Measurements from ENCODE around the gene HMX3. TPM values are rescaled to one million over a fixed set of nuclear protein-coding genes. Genes with fewer than 3 reads are reported as not detected.

Gene HMX3
- total and polyA plus RNA-seq, 2 of the 8 experiments (the other 6 are each of a cell fraction or from before 2014, with no cell fraction given): 0.05 TPM; not detected in 1

GRCh38 chr10:123154092-123154710 is 18.4 kb downstream of the HMX3 start, which contains the start of gene BUB3 (continued):
- TF ChIP-seq POLR2A (IDR thresholded peaks at IDR 0.05; ENCODE audit: control extremely low read depth in 1 of 2, low read depth in 2 of 2, low read length in 2 of 2) (peak in 1 of 2 experiments; percentile 95; a peak in 2 of 3 replicates), YY1 (IDR thresholded peaks at IDR 0.05; ENCODE audit: low read depth, low read length) (no peak; the same call in 1 of the 2 replicates), JUND (IDR thresholded peaks at IDR 0.05; ENCODE audit: low read length) (no peak), POLR2AphosphoS5 (IDR thresholded peaks at IDR 0.05; ENCODE audit: low read depth, low read length) (peak; percentile 87; the same call in 1 of the 2 replicates), CHD2 (IDR thresholded peaks at IDR 0.05; ENCODE audit: low read length) (peak; percentile 88), BACH1 (IDR thresholded peaks at IDR 0.05; ENCODE audit: low read length) (no peak), JUN (IDR thresholded peaks at IDR 0.05; ENCODE audit: low read depth, low read length) (no peak)
